Measurements from ENCODE around the gene SMIM10L2A. TPM values are rescaled to one million over a fixed set of nuclear protein-coding genes. Genes with fewer than 3 reads are reported as not detected.

Gene SMIM10L2A
- total RNA-seq, 2 donors from 2014 or later, result 2.9 to 4.0 TPM

DNA sequence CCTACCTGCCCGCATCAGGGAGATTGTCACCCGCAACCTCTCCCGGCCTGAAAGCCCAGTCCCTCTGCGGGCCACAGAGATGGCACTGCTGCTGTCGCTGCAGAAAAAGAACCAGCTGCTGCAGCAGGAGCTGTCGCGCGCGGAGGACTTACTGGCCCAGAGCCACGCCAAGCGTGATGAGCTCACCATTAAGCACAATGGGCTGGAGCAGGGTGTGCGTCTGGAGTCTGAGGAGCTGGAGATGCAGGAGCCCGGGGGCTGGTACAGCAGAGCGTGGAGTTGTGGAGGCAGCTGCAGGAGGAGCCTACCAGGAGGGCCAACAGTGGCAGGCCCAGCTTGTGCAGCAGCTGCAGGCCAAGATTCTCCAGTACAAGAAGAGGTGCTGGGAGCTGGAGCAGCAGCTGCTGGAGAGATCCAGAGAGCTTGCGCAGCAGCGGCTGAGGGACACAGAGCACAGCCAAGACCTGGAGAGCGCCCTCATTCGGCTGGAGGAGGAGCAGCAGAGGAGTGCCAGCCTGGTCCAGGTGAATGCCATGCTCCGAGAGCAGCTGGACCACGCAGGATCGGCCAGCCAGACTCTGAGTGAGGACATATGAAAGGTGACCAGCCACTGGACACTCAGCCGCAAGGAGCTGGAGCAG, 11.3 kb downstream of the SMIM10L2A start:
- Histone ChIP-seq H3K27me3 (no peaks in the 10 kb centered on the region), H3K27ac (no peak overlapping the region), H3K36me3 (replicated peaks in 1 of 2; ENCODE audit: insufficient read depth in 1 of 2, low read depth in 2 of 2) (no peaks in the 10 kb centered on the region), H3K4me3 (no peak overlapping the region), H3K4me1 (no peaks in the 10 kb centered on the region), H3K9me3 (no peaks in the 10 kb centered on the region)
- DNase-seq (no peak), ATAC-seq (no peak)
- intact Hi-C loops (cut with DNase I), result no loop called here
- 93 to 100% methylated on average over 1 to 5 of the region's 22 CpGs for WGBS, 2 donors
- TF ChIP-seq, protein P1, sequence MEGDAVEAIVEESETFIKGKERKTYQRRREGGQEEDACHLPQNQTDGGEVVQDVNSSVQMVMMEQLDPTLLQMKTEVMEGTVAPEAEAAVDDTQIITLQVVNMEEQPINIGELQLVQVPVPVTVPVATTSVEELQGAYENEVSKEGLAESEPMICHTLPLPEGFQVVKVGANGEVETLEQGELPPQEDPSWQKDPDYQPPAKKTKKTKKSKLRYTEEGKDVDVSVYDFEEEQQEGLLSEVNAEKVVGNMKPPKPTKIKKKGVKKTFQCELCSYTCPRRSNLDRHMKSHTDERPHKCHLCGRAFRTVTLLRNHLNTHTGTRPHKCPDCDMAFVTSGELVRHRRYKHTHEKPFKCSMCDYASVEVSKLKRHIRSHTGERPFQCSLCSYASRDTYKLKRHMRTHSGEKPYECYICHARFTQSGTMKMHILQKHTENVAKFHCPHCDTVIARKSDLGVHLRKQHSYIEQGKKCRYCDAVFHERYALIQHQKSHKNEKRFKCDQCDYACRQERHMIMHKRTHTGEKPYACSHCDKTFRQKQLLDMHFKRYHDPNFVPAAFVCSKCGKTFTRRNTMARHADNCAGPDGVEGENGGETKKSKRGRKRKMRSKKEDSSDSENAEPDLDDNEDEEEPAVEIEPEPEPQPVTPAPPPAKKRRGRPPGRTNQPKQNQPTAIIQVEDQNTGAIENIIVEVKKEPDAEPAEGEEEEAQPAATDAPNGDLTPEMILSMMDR (IDR thresholded peaks at IDR 0.05), result no peak
- no peak for TF ChIP-seq POLR2A (IDR thresholded peaks at IDR 0.05)

GRCh38 chrX:135433531-135434257, 11.9 kb downstream of the SMIM10L2A start:
- TF ChIP-seq POLR2A (IDR thresholded peaks at IDR 0.05), result no peak
- TF ChIP-seq, protein P1 (IDR thresholded peaks at IDR 0.05), result no peak
- 86 to 100% methylated on average over 3 to 10 of the region's 37 CpGs for WGBS, 2 donors
- no peaks in the 10 kb centered on the region for H3K9me3 ChIP-seq
- ATAC-seq, result no peak
- H3K4me1 ChIP-seq, result no peaks in the 10 kb centered on the region
- intact Hi-C loops (cut with DNase I), result no loop called here
- H3K4me3 ChIP-seq, result no peak overlapping the region
- H3K27me3 ChIP-seq, result no peaks in the 10 kb centered on the region
- H3K27ac ChIP-seq, result no peak overlapping the region
- no peaks in the 10 kb centered on the region for H3K36me3 ChIP-seq (replicated peaks in 1 of 2; ENCODE audit: insufficient read depth in 1 of 2, low read depth in 2 of 2)
- no peak for DNase-seq

DNA sequence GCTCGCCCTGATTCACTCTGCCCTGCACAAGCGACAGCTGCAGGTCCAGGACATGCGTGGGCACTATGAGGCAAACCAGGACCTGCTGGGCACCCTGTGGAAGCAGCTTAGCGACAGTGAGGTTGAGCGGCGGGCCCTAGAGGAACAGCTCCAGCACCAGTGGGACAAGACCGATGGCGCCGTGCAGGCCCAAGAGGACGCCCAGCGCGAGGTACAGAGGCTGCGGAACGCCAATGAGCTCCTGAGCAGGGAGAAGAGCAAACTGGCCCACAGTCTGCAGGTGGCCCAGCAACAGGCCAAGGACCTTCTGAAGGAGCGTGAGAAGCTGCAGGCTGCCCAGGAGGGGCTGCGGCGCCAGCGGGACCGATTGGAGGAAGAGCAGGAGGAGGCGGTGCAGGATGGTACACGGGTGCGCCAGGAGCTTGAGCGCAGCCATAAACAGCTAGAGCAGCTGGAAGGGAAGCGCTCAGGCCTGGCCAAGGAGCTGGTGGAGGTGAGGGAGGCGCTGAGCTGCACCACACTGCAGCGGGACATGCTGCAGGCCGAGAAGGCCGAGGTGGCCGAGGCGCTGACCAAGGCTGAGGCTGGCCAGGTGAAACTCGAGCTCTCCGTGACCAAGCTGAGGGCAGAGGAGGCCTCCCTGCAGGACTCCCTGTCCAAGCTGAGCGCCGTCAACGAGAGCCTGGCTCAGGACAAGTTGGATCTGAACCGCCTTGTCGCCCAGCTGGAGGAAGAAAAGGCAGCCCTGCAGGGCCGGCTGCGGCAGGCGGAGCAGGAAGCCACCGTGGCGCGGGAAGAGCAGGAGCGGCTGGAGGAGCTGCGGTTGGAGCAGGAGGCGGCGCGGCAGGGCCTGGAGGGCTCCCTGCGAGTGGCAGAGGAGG, 12.8 kb downstream of the SMIM10L2A start:
- Histone ChIP-seq H3K36me3 (replicated peaks in 1 of 2; ENCODE audit: insufficient read depth in 1 of 2, low read depth in 2 of 2) (no peaks in the 10 kb centered on the region), H3K27ac (no peak overlapping the region), H3K4me1 (no peaks in the 10 kb centered on the region), H3K4me3 (no peak overlapping the region), H3K27me3 (no peaks in the 10 kb centered on the region), H3K9me3 (no peaks in the 10 kb centered on the region)
- 93 to 96% methylated on average over 12 to 33 of the region's 49 CpGs for WGBS, 2 donors
- DNase-seq (no peak), ATAC-seq (no peak)
- intact Hi-C loops (cut with DNase I), result no loop called here
- no peak for TF ChIP-seq POLR2A (IDR thresholded peaks at IDR 0.05)
- TF ChIP-seq, protein P1 (IDR thresholded peaks at IDR 0.05), result no peak

DNA sequence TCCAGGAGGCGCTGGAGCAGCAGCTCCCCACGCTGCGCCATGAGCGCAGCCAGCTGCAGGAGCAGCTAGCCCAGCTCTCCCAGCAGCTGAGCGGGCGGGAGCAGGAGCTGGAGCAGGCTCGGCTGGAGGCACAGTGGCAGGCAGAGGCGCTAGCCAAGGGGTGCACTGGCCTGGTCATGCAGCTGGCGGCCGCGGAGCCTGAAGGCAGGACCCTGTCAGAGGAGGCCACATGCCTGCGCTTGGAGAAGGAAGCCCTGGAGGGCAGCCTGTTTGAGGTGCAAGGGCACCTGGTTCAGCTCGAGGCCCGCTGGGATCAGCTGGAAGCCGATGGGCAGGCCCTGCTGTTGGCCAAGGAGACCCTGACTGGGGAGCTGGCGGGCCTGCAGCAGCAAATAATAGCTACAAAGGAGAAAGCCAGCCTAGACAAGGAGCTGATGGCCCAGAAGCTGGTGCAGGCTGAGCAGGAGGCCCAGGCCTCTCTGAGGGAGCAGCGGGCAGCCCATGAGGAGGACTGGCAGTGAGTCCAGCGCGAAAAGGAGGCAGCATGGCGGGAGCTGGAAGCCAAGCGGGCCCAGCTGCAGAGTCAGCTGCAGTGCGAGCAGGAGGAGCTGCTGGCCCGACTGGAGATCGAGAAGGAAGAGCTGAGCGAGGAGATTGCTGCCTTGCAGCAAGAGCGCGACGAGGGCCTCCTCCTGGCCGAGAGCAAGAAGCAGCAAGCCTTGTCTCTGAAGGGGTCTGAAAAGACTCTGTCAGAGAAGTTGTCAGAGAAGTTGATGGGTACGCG, 13.6 kb downstream of the SMIM10L2A start:
- Histone ChIP-seq H3K9me3 (no peaks in the 10 kb centered on the region), H3K36me3 (replicated peaks in 1 of 2; ENCODE audit: insufficient read depth in 1 of 2, low read depth in 2 of 2) (no peaks in the 10 kb centered on the region), H3K27me3 (no peaks in the 10 kb centered on the region), H3K27ac (no peak overlapping the region), H3K4me1 (no peaks in the 10 kb centered on the region), H3K4me3 (no peak overlapping the region)
- ATAC-seq (no peak), DNase-seq (no peak)
- TF ChIP-seq, protein P1 (IDR thresholded peaks at IDR 0.05), result no peak
- TF ChIP-seq POLR2A (IDR thresholded peaks at IDR 0.05), result no peak
- 91 to 93% methylated on average over 12 to 15 of the region's 31 CpGs for WGBS, 2 donors
- intact Hi-C loops (cut with DNase I), result no loop called here
